GM12878 (cell line): ENCODE results near the gene GGT5. TPM values are rescaled to one million over a fixed set of nuclear protein-coding genes. Genes with fewer than 3 reads are reported as not detected.

Source experiments
- BCL3 ChIP-seq: IDR thresholded peaks from 2 replicates; pipeline ENCODE4 v1.6.1; 2011; ENCODE audit warnings: borderline replicate concordance, low read depth, mild to moderate bottlenecking, moderate library complexity, low read length; ENCODE audit not compliant: insufficient read depth, poor library complexity, severe bottlenecking
- BHLHE40 ChIP-seq, 2 experiments: fragments of 450-650 bp in 1 of 2; IDR thresholded peaks; 2 replicates each; pipeline ENCODE4 v1.6.1; 2011 to 2017; ENCODE audit warnings: low read depth in 2 of 2, borderline replicate concordance in 1 of 2, improper control_type of control experiment in 1 of 2, low read length in 1 of 2, mild to moderate bottlenecking in 1 of 2
- CEBPZ ChIP-seq: fragments of 150-350 bp; IDR thresholded peaks from 2 replicates; pipeline ENCODE4 v1.6.1; 2016; ENCODE audit warnings: low read depth, low read length
- E2F8 ChIP-seq: fragments of 450-650 bp; IDR thresholded peaks from 2 replicates; pipeline ENCODE4 v1.6.1; 2018; ENCODE audit warnings: mild to moderate bottlenecking, low read depth, moderate library complexity; ENCODE audit not compliant: partially characterized antibody
- HDAC6 ChIP-seq: fragments of 200-600 bp; sonication (generic); IDR thresholded peaks from one replicate; pipeline ENCODE4 v1.8.0; 2017; ENCODE audit warnings: antibody characterized with exemption; ENCODE audit not compliant: unreplicated experiment
- MEF2A ChIP-seq: IDR thresholded peaks from 2 replicates; pipeline ENCODE4 v1.6.1; 2011; ENCODE audit warnings: low read depth, mild to moderate bottlenecking, low read length, moderate library complexity; ENCODE audit not compliant: insufficient read depth
- MLLT1 ChIP-seq: fragments of 450-650 bp; IDR thresholded peaks from 2 replicates; pipeline ENCODE4 v1.6.1; 2016; ENCODE audit warnings: mild to moderate bottlenecking
- NBN ChIP-seq: fragments of 450-650 bp; IDR thresholded peaks from 2 replicates; pipeline ENCODE4 v1.6.1; 2016
- NFXL1 ChIP-seq: fragments of 450-650 bp; IDR thresholded peaks from 2 replicates; pipeline ENCODE4 v1.6.1; 2017; ENCODE audit warnings: antibody characterized with exemption, mild to moderate bottlenecking, borderline replicate concordance
- NR2C1 ChIP-seq: fragments of 450-650 bp; IDR thresholded peaks from 2 replicates; pipeline ENCODE4 v1.6.1; 2017; ENCODE audit warnings: antibody characterized with exemption, mild to moderate bottlenecking, moderate library complexity
- RAD21 ChIP-seq: IDR thresholded peaks from 2 replicates; pipeline ENCODE4 v1.6.1; 2011; ENCODE audit warnings: mild to moderate bottlenecking, low read depth, low read length, moderate library complexity; ENCODE audit not compliant: insufficient read depth
- REST ChIP-seq: IDR thresholded peaks from 2 replicates; pipeline ENCODE4 v1.6.1; 2012; ENCODE audit warnings: mild to moderate bottlenecking, low read depth, low read length
- SMAD1 ChIP-seq: fragments of 450-650 bp; IDR thresholded peaks from 2 replicates; pipeline ENCODE4 v1.6.1; 2018; ENCODE audit warnings: mild to moderate bottlenecking, low read depth; ENCODE audit not compliant: partially characterized antibody
- WRNIP1 ChIP-seq: IDR thresholded peaks from 2 replicates; pipeline ENCODE4 v1.6.1; 2011; ENCODE audit warnings: low read depth, low read length, improper control_type of control experiment, borderline replicate concordance
- YBX1 ChIP-seq: fragments of 450-650 bp; IDR thresholded peaks from 2 replicates; pipeline ENCODE4 v1.6.1; 2016; ENCODE audit warnings: antibody characterized with exemption
- ZNF384 ChIP-seq: IDR thresholded peaks from 2 replicates; pipeline ENCODE4 v1.6.1; 2012; ENCODE audit warnings: low read depth, mild to moderate bottlenecking, low read length, improper control_type of control experiment, borderline replicate concordance
- polyA plus RNA-seq, 11 experiments: library from polyadenylated mRNA; depleted of rRNA in 4 of 11; unstranded in 6 of 11; stranded (reverse) in 5 of 11; fragments of >200 nt; fragmentation: Nextera tagmentation in 4 of 11; fragmentation: Illumina TruSeq in 1 of 11; extraction: Ambion mirVana in 4 of 11; extraction: Trizol in 1 of 11; gene quantifications; 1 replicate in 1 of 11; 2 replicates in 10 of 11; pipeline versions ENCODE4 v1.2.1 to v1.2.3, GENCODE V29; 2011 to 2016; ENCODE audit warnings: inconsistent platforms in 2 of 11, missing spikeins in 2 of 11, low read depth in 1 of 11
- total RNA-seq, 4 experiments: library from RNA; depleted of rRNA in 3 of 4; stranded (reverse); fragments of >200 nt in 3 of 4; fragmentation: Illumina TruSeq in 1 of 4; extraction: Trizol in 1 of 4; gene quantifications; 2 replicates each; pipeline versions ENCODE4 v1.2.1 to v1.2.3, GENCODE V29; 2013 to 2021

Gene GGT5
- total and polyA plus RNA-seq, 10 of the 15 experiments (the other 5 are each of a cell fraction or from before 2014, with no cell fraction given) = 0.34 TPM; not detected in 9

GRCh38 chr22:24244144-24244787, 616 bp downstream of the GGT5 start (continued):
- TF ChIP-seq CEBPZ = no peak
- no peak for TF ChIP-seq MEF2A
- no peak for TF ChIP-seq SMAD1
- no peak for TF ChIP-seq RAD21
- TF ChIP-seq BHLHE40 (IDR thresholded peaks at IDR 0.05; ENCODE audit: borderline replicate concordance in 1 of 2, low read depth in 2 of 2, low read length in 1 of 2) = peak in 1 of 2 experiments; percentile 73; a peak in 2 of 4 replicates
- peak; percentile 59; the same call in 1 of the 2 replicates for TF ChIP-seq NBN
- no peak for TF ChIP-seq ZNF384
- 0 out of 2 replicates have a peak, but pooled peaks have one; percentile 16 for TF ChIP-seq MLLT1
- no peak for TF ChIP-seq NR2C1
- TF ChIP-seq NFXL1 = no peak
- peak; percentile 92 for TF ChIP-seq BCL3
- no peak for TF ChIP-seq E2F8
- TF ChIP-seq YBX1 = no peak
- no peak for TF ChIP-seq HDAC6
- TF ChIP-seq REST = no peak
- no peak for TF ChIP-seq WRNIP1
